ENCODE results near the gene POLDIP2. TPM values are rescaled to one million over a fixed set of nuclear protein-coding genes. Genes with fewer than 3 reads are reported as not detected.

The POLDIP2 gene
- total RNA-seq, 1 donor from 2014 or later: 79.1 TPM

GRCh38 chr17:28327031-28327607 lies 30.2 kb downstream of the POLDIP2 start:
- Histone ChIP-seq H3K4me2 (ENCODE audit: low read length) (no peak overlapping the region), H3K9me3 (ENCODE audit: insufficient read depth, low read depth, low read length) (no peaks in the 10 kb centered on the region), H3K27me3 (ENCODE audit: insufficient read depth, low read length) (no peaks in the 10 kb centered on the region), H3K4me3 (ENCODE audit: insufficient read depth, low read depth, low read length) (no peak overlapping the region), H3K9ac (ENCODE audit: low read length) (no peak overlapping the region), H2AFZ (ENCODE audit: low read depth, low read length) (no peak overlapping the region), H3K36me3 (ENCODE audit: insufficient read depth, low read length) (peaks cover 14% of the 10 kb centered on the region), H3K79me2 (ENCODE audit: insufficient read depth, low read length) (peaks cover 22% of the 10 kb centered on the region), H3K27ac (ENCODE audit: low read depth, low read length) (no peak overlapping the region), H4K20me1 (ENCODE audit: insufficient read depth, low read length) (peaks cover 37% of the 10 kb centered on the region), H3K4me1 (ENCODE audit: insufficient read depth, low read length) (no peaks in the 10 kb centered on the region)
- Mint-ChIP-seq H3K36me3 (ENCODE audit: low read depth, unreplicated experiment) (peaks cover 20% of the 10 kb centered on the region), H3K27me3 (ENCODE audit: low read depth, unreplicated experiment) (no peaks in the 10 kb centered on the region), H3K9me3 (ENCODE audit: unreplicated experiment) (no peaks in the 10 kb centered on the region), H3K4me3 (ENCODE audit: unreplicated experiment) (no peak overlapping the region), H3K4me1 (ENCODE audit: low read depth, unreplicated experiment) (peaks cover 12% of the 10 kb centered on the region), H3K27ac (ENCODE audit: unreplicated experiment) (no peak overlapping the region)
- TF ChIP-seq EZH2 (IDR thresholded peaks at IDR 0.05; ENCODE audit: insufficient read depth, low read length) (no peak), CTCF (IDR thresholded peaks at IDR 0.05; ENCODE audit: insufficient read depth, low read depth, low read length) (no peak)
- DNase-seq (ENCODE audit: low read depth) (no peak), FAIRE-seq (no peak)

- Histone ChIP-seq H3K79me2 (ENCODE audit: insufficient read depth, low read length) (peaks cover 24% of the 10 kb centered on the region), H3K36me3 (ENCODE audit: insufficient read depth, low read length) (peaks cover 14% of the 10 kb centered on the region), H4K20me1 (ENCODE audit: insufficient read depth, low read length) (peaks cover 27% of the 10 kb centered on the region), H3K4me2 (ENCODE audit: low read length) (no peak overlapping the region), H3K4me1 (ENCODE audit: insufficient read depth, low read length) (no peaks in the 10 kb centered on the region), H3K4me3 (ENCODE audit: insufficient read depth, low read depth, low read length) (no peak overlapping the region), H3K27ac (ENCODE audit: low read depth, low read length) (no peak overlapping the region), H3K27me3 (ENCODE audit: insufficient read depth, low read length) (no peaks in the 10 kb centered on the region), H3K9ac (ENCODE audit: low read length) (no peak overlapping the region), H2AFZ (ENCODE audit: low read depth, low read length) (no peak overlapping the region), H3K9me3 (ENCODE audit: insufficient read depth, low read depth, low read length) (no peaks in the 10 kb centered on the region)
- peaks cover 14% of the 10 kb centered on the region for H3K36me3 Mint-ChIP-seq (ENCODE audit: low read depth, unreplicated experiment)
- no peak for DNase-seq (ENCODE audit: low read depth)
- peaks cover 12% of the 10 kb centered on the region for H3K4me1 Mint-ChIP-seq (ENCODE audit: low read depth, unreplicated experiment)
- H3K9me3 Mint-ChIP-seq (ENCODE audit: unreplicated experiment): no peaks in the 10 kb centered on the region
- H3K4me3 Mint-ChIP-seq (ENCODE audit: unreplicated experiment): no peak overlapping the region
- no peak overlapping the region for H3K27ac Mint-ChIP-seq (ENCODE audit: unreplicated experiment)
- no peaks in the 10 kb centered on the region for H3K27me3 Mint-ChIP-seq (ENCODE audit: low read depth, unreplicated experiment)
- no peak for FAIRE-seq
- TF ChIP-seq CTCF (IDR thresholded peaks at IDR 0.05; ENCODE audit: insufficient read depth, low read depth, low read length) (no peak), EZH2 (IDR thresholded peaks at IDR 0.05; ENCODE audit: insufficient read depth, low read length) (no peak)
Measured at GRCh38 chr17:28326114-28326513, 31.2 kb downstream of the POLDIP2 start.

- Mint-ChIP-seq H3K9me3 (ENCODE audit: unreplicated experiment) (no peaks in the 10 kb centered on the region), H3K36me3 (ENCODE audit: low read depth, unreplicated experiment) (peaks cover 13% of the 10 kb centered on the region), H3K4me3 (ENCODE audit: unreplicated experiment) (no peak overlapping the region), H3K27ac (ENCODE audit: unreplicated experiment) (no peak overlapping the region), H3K4me1 (ENCODE audit: low read depth, unreplicated experiment) (peaks cover 12% of the 10 kb centered on the region), H3K27me3 (ENCODE audit: low read depth, unreplicated experiment) (no peaks in the 10 kb centered on the region)
- Histone ChIP-seq H3K9ac (ENCODE audit: low read length) (no peak overlapping the region), H3K4me3 (ENCODE audit: insufficient read depth, low read depth, low read length) (no peak overlapping the region), H4K20me1 (ENCODE audit: insufficient read depth, low read length) (peaks cover 19% of the 10 kb centered on the region), H3K27ac (ENCODE audit: low read depth, low read length) (no peak overlapping the region), H3K4me1 (ENCODE audit: insufficient read depth, low read length) (no peaks in the 10 kb centered on the region), H3K79me2 (ENCODE audit: insufficient read depth, low read length) (peaks cover 28% of the 10 kb centered on the region), H3K27me3 (ENCODE audit: insufficient read depth, low read length) (no peaks in the 10 kb centered on the region), H3K36me3 (ENCODE audit: insufficient read depth, low read length) (peaks cover 14% of the 10 kb centered on the region), H3K9me3 (ENCODE audit: insufficient read depth, low read depth, low read length) (no peaks in the 10 kb centered on the region), H3K4me2 (ENCODE audit: low read length) (no peak overlapping the region), H2AFZ (ENCODE audit: low read depth, low read length) (no peak overlapping the region)
- no peak for TF ChIP-seq CTCF (IDR thresholded peaks at IDR 0.05; ENCODE audit: insufficient read depth, low read depth, low read length)
- no peak for TF ChIP-seq EZH2 (IDR thresholded peaks at IDR 0.05; ENCODE audit: insufficient read depth, low read length)
- no peak for DNase-seq (ENCODE audit: low read depth)
- FAIRE-seq: no peak
Measured at GRCh38 chr17:28325211-28325610, 32.1 kb downstream of the POLDIP2 start.
